ENCODE measurements around the gene TMC3. TPM values are rescaled to one million over a fixed set of nuclear protein-coding genes. Genes with fewer than 3 reads are reported as not detected.

Gene TMC3
- polyA plus RNA-seq, 4 donors = 0.14 to 0.29 (median 0.20) TPM

GRCh38 chr15:81282911-81283310 is 91.1 kb downstream of the TMC3 start:
- DNase-seq (ENCODE audit: low read depth in 4 of 4, low spot score in 3 of 4) = no peak

DNA sequence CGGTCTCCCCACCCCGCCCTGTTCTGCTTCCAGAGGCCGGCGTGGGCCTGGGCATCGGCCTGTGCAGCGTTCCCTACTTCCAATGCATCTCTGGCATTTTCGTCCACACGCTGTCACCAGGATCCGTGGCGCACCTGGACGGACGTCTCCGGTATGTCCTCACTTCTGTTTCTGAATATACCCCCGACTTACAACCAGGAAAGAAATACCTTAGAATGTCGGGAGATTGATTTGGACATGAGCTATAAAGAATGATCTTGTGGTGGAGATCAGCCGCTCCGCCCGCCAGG is 91.5 kb downstream of the TMC3 start:
- DNase-seq (ENCODE audit: low read depth in 4 of 4, low spot score in 3 of 4) = no peak

GRCh38 chr15:81281766-81282605 is 92.0 kb downstream of the TMC3 start:
- no peak for DNase-seq (ENCODE audit: low read depth in 4 of 4, low spot score in 3 of 4)

GRCh38 chr15:81281456-81281735 is 92.6 kb downstream of the TMC3 start:
- DNase-seq (ENCODE audit: low read depth in 4 of 4, low spot score in 3 of 4) = no peak

Other genes with a start within 250 kb of the TMC3 start
- under 1 TPM; 0.22 to 0.52 (median 0.41) TPM for gene CFAP161, start 239.9 kb downstream of the TMC3 start, polyA plus RNA-seq (ENCODE audit: insufficient read length in 4 of 4)
- 1 to 10 TPM; 4.1 to 7.1 (median 5.6) TPM for gene IL16, start 177.3 kb downstream of the TMC3 start, polyA plus RNA-seq (ENCODE audit: insufficient read length in 4 of 4)
- gene STARD5, start 50.1 kb downstream of the TMC3 start, polyA plus RNA-seq (ENCODE audit: insufficient read length in 4 of 4) = 1 to 10 TPM; 2.9 to 4.6 (median 4.3) TPM

Measured in left renal pelvis (tissue), 4 donors.